ENCODE data around the gene WFIKKN1. TPM values are rescaled to one million over a fixed set of nuclear protein-coding genes. Genes with fewer than 3 reads are reported as not detected.

The WFIKKN1 gene
- total and polyA plus RNA-seq, 2 donors from 2014 or later, result 0.69 to 1.8 TPM

- no peak overlapping the region for H3K4me3 ChIP-seq (ENCODE audit: low read length in 3 of 3)
- TF ChIP-seq CTCF (IDR thresholded peaks at IDR 0.05; ENCODE audit: borderline replicate concordance, extremely low read depth, insufficient read depth), result no peak
- H3K4me1 ChIP-seq (ENCODE audit: control insufficient read depth in 2 of 3, insufficient read depth in 2 of 3, low read depth in 1 of 3, low read length in 3 of 3), result peaks cover 0 to 15% (median 0%) of the 10 kb centered on the region in 3 donors
- H3K9me3 ChIP-seq (ENCODE audit: control insufficient read depth in 2 of 3, insufficient read depth in 1 of 3, low read length in 3 of 3), result no peaks in the 10 kb centered on the region
- no peaks in the 10 kb centered on the region for H3K27me3 ChIP-seq (ENCODE audit: control insufficient read depth, insufficient read depth, low read length)
- peaks cover 0 to 12% (median 10%) of the 10 kb centered on the region in 3 donors for H3K36me3 ChIP-seq (ENCODE audit: control insufficient read depth in 2 of 3, insufficient read depth in 3 of 3, low read length in 3 of 3)
- no peak overlapping the region for H3K9ac ChIP-seq (ENCODE audit: low read length in 3 of 3)
- FAIRE-seq, result no peak
- intact Hi-C loops (cut with DNase I), result no loop called here
- H3K27ac ChIP-seq (ENCODE audit: low read depth in 2 of 2, low read length in 2 of 2), result no peak overlapping the region
- DNase-seq, result no peak
These were observed 42.7 kb downstream of the WFIKKN1 start for GRCh38 chr16:673399-673991.

- Histone ChIP-seq H3K9ac (ENCODE audit: low read length in 3 of 3) (no peak overlapping the region), H3K4me3 (ENCODE audit: low read length in 3 of 3) (no peak overlapping the region), H3K36me3 (ENCODE audit: control insufficient read depth in 2 of 3, insufficient read depth in 3 of 3, low read length in 3 of 3) (peaks cover 0 to 12% (median 10%) of the 10 kb centered on the region in 3 donors), H3K4me1 (ENCODE audit: control insufficient read depth in 2 of 3, insufficient read depth in 2 of 3, low read depth in 1 of 3, low read length in 3 of 3) (peaks cover 0 to 9% (median 0%) of the 10 kb centered on the region in 3 donors), H3K9me3 (ENCODE audit: control insufficient read depth in 2 of 3, insufficient read depth in 1 of 3, low read length in 3 of 3) (no peaks in the 10 kb centered on the region), H3K27ac (ENCODE audit: low read depth in 2 of 2, low read length in 2 of 2) (no peak overlapping the region), H3K27me3 (ENCODE audit: control insufficient read depth, insufficient read depth, low read length) (no peaks in the 10 kb centered on the region)
- TF ChIP-seq CTCF (IDR thresholded peaks at IDR 0.05; ENCODE audit: borderline replicate concordance, extremely low read depth, insufficient read depth), result no peak
- FAIRE-seq, result no peak
- intact Hi-C loops (cut with DNase I), result no loop called here
- no peak for DNase-seq
These were observed 43.6 kb downstream of the WFIKKN1 start for GRCh38 chr16:674214-674881.

GRCh38 chr16:674968-675883 is 44.4 kb downstream of the WFIKKN1 start, which contains the start of gene RHBDL1:
Gene RHBDL1, plus strand, starts transcription at chr16:675671. Its CDS starts 120 bp downstream, at chr16:675791.
- DNase-seq (peak in 4 of 5 donors; percentile 42 to 77 (median 58)), FAIRE-seq (no peak)
- peaks cover 0 to 10% (median 9%) of the 10 kb centered on the region in 3 donors for H3K36me3 ChIP-seq (ENCODE audit: control insufficient read depth in 2 of 3, insufficient read depth in 3 of 3, low read length in 3 of 3)
- H3K4me3 ChIP-seq (ENCODE audit: low read length in 3 of 3), result peak within 1 kb of the TSS in 1 of 3 donors; percentile 32
- no peaks in the 10 kb centered on the region for H3K27me3 ChIP-seq (ENCODE audit: control insufficient read depth, insufficient read depth, low read length)
- peaks cover 0 to 10% (median 0%) of the 10 kb centered on the region in 3 donors for H3K4me1 ChIP-seq (ENCODE audit: control insufficient read depth in 2 of 3, insufficient read depth in 2 of 3, low read depth in 1 of 3, low read length in 3 of 3)
- no peak within 1 kb of the TSS for H3K9ac ChIP-seq (ENCODE audit: low read length in 3 of 3)
- TF ChIP-seq CTCF (IDR thresholded peaks at IDR 0.05; ENCODE audit: borderline replicate concordance, extremely low read depth, insufficient read depth), result no peak
- no peaks in the 10 kb centered on the region for H3K9me3 ChIP-seq (ENCODE audit: control insufficient read depth in 2 of 3, insufficient read depth in 1 of 3, low read length in 3 of 3)
- H3K27ac ChIP-seq (ENCODE audit: low read depth in 2 of 2, low read length in 2 of 2), result no peak within 1 kb of the TSS
- intact Hi-C loops (cut with DNase I), result no loop called here

Data from kidney (tissue), 14 donors.